ENCODE results near the gene AFM. TPM values are rescaled to one million over a fixed set of nuclear protein-coding genes. Genes with fewer than 3 reads are reported as not detected.

AFM gene
- total and polyA plus RNA-seq, 2 of the 13 experiments (the other 11 are each of a cell fraction or from before 2014, with no cell fraction given), result 0.13 to 1.8 TPM

GRCh38 chr4:73456177-73457022 is 25.1 kb upstream of the AFM start (continued):
- no peak; the same call in 1 of the 2 replicates for TF ChIP-seq ZNF281 (CRISPR knock-in tag; IDR thresholded peaks at IDR 0.05; ENCODE audit: borderline replicate concordance)
- TF ChIP-seq ZNF770 (CRISPR knock-in tag; IDR thresholded peaks at IDR 0.05), result peak; percentile 89
- TF ChIP-seq MTERF4 (CRISPR knock-in tag; IDR thresholded peaks at IDR 0.05), result no peak
- peak; percentile 92 for TF ChIP-seq PAF1 (CRISPR knock-in tag; IDR thresholded peaks at IDR 0.05)
- no peak for TF ChIP-seq RFX5 (IDR thresholded peaks at IDR 0.05; ENCODE audit: low read depth, low read length)
- TF ChIP-seq CSRNP2 (CRISPR knock-in tag; conservative IDR thresholded peaks at IDR 0.05; ENCODE audit: low read depth), result peak; percentile 24; the same call in 1 of the 2 replicates
- no peak for TF ChIP-seq DPF2 (CRISPR knock-in tag; IDR thresholded peaks at IDR 0.05; ENCODE audit: borderline replicate concordance, low read depth)
- no peak for TF ChIP-seq PTBP1 (IDR thresholded peaks at IDR 0.05; ENCODE audit: low read depth, low read length, poor library complexity, severe bottlenecking)
- TF ChIP-seq NCOA2 (CRISPR knock-in tag; IDR thresholded peaks at IDR 0.05), result 0 out of 2 replicates have a peak, but pooled peaks have one; percentile 6
- peak; percentile 13; the same call in 1 of the 2 replicates for TF ChIP-seq ZSCAN5A (CRISPR knock-in tag; IDR thresholded peaks at IDR 0.05; ENCODE audit: borderline replicate concordance)
- no peak for TF ChIP-seq BORCS8-MEF2B (CRISPR knock-in tag; IDR thresholded peaks at IDR 0.05)
- no peak for TF ChIP-seq FOXP4 (CRISPR knock-in tag; IDR thresholded peaks at IDR 0.05)
- no peak for TF ChIP-seq CHD4 (IDR thresholded peaks at IDR 0.05; ENCODE audit: borderline replicate concordance, low read length)
- TF ChIP-seq RBFOX2 (IDR thresholded peaks at IDR 0.05; ENCODE audit: low read depth, low read length), result peak; percentile 58
- no peak for TF ChIP-seq HNRNPUL1 (IDR thresholded peaks at IDR 0.05; ENCODE audit: low read depth, low read length)
- no peak for TF ChIP-seq KDM5A (IDR thresholded peaks at IDR 0.05; ENCODE audit: borderline replicate concordance, low read length)
